Gastrocnemius medialis (tissue), 4 donors: Measurements from ENCODE around the gene CBY2. TPM values are rescaled to one million over a fixed set of nuclear protein-coding genes. Genes with fewer than 3 reads are reported as not detected.

ENCODE experiments used
- ATAC-seq, 2 donors: fragments of 150-250 bp; one replicate each; pipeline ENCODE4 v1.9.1; 2016
- DNase-seq, 2 donors: peaks; one replicate each; pipeline ENCODE4 v3.0.0-alpha.2; 2019
- H3K27ac ChIP-seq, 4 donors: fragments of 200-600 bp; sonication (generic); 1 replicate in 1 of 4; 2 replicates in 3 of 4; pipeline ENCODE4 v1.5.1; 2016 to 2018; ENCODE audit warnings: mild to moderate bottlenecking in 2 of 4, moderate library complexity in 1 of 4
- H3K27me3 ChIP-seq, 3 donors: fragments of 200-600 bp; sonication (generic) in 2 of 3; 1 replicate in 1 of 3; 2 replicates in 2 of 3; pipeline versions ENCODE4 v1.5.1 to v1.6.0; 2016 to 2019; ENCODE audit warnings: mild to moderate bottlenecking in 1 of 3, moderate library complexity in 1 of 3
- H3K36me3 ChIP-seq, 2 donors: fragments of 200-600 bp; sonication (generic) in 1 of 2; one replicate each; pipeline ENCODE4 v1.5.1; 2017 to 2018
- H3K4me1 ChIP-seq, 2 donors: fragments of 200-600 bp; sonication (generic) in 1 of 2; one replicate each; pipeline ENCODE4 v1.5.1; 2016 to 2017; ENCODE audit warnings: mild to moderate bottlenecking in 2 of 2
- H3K4me3 ChIP-seq, 4 donors: fragments of 200-600 bp; sonication (generic) in 3 of 4; 1 replicate in 1 of 4; 2 replicates in 3 of 4; pipeline ENCODE4 v1.5.1; 2016 to 2019; ENCODE audit warnings: mild to moderate bottlenecking in 2 of 4
- H3K9me3 ChIP-seq, 3 donors: fragments of 200-600 bp; sonication (generic) in 2 of 3; 1 replicate in 1 of 3; 2 replicates in 2 of 3; pipeline ENCODE4 v1.5.1; 2016 to 2019
- CTCF ChIP-seq, 5 experiments: fragments of 450-650 bp in 3 of 5; fragments of 200-600 bp in 2 of 5; sonication (generic) in 2 of 5; IDR thresholded peaks in 4 of 5; conservative IDR thresholded peaks in 1 of 5; 1 replicate in 4 of 5; 2 replicates in 1 of 5; pipeline ENCODE4 v1.5.1; 2016 to 2019; ENCODE audit warnings: antibody characterized with exemption in 5 of 5, mild to moderate bottlenecking in 3 of 5, moderate library complexity in 3 of 5
- POLR2A ChIP-seq, 2 donors: fragments of 450-650 bp; IDR thresholded peaks; one replicate each; pipeline ENCODE4 v1.6.1; 2017; ENCODE audit warnings: antibody characterized with exemption in 2 of 2, mild to moderate bottlenecking in 2 of 2, moderate library complexity in 2 of 2
- in situ Hi-C, 4 donors: fragments of 200-750 bp; cut with MboI; loops; one replicate each; pipeline versions ENCODE4 v1.15.0 to v1.8.0; 2017; ENCODE audit warnings: low sequenced_read_pairs in 4 of 4
- intact Hi-C: fragments of 100-400 bp; cut with DNase I; formaldehyde crosslinking; loops from one replicate; pipeline ENCODE4 v1.15.1; 2023; ENCODE audit warnings: low total_unique reads
- total RNA-seq, 4 donors: library from RNA; depleted of rRNA; stranded (reverse); fragments of >200 nt; gene quantifications; one replicate each; pipeline versions ENCODE4 v1.1.0 to v1.2.3, GENCODE V29; 2016

Gene CBY2
- total RNA-seq, 4 donors from 2014 or later: not detected

GRCh38 chr13:45714170-45714569, 12.1 kb downstream of the CBY2 start:
- Histone ChIP-seq H3K4me1 (no peaks in the 10 kb centered on the region), H3K4me3 (no peak overlapping the region), H3K9me3 (no peaks in the 10 kb centered on the region), H3K36me3 (no peaks in the 10 kb centered on the region), H3K27me3 (no peaks in the 10 kb centered on the region), H3K27ac (no peak overlapping the region)
- TF ChIP-seq POLR2A (IDR thresholded peaks at IDR 0.05): no peak
- TF ChIP-seq CTCF (IDR thresholded peaks at IDR 0.05 in 4 of 5, conservative IDR thresholded peaks at IDR 0.05 in 1 of 5): no peak
- intact Hi-C loops: no loop called here
- in situ Hi-C loops: no loop called here
- no peak for ATAC-seq
- DNase-seq: no peak

DNA sequence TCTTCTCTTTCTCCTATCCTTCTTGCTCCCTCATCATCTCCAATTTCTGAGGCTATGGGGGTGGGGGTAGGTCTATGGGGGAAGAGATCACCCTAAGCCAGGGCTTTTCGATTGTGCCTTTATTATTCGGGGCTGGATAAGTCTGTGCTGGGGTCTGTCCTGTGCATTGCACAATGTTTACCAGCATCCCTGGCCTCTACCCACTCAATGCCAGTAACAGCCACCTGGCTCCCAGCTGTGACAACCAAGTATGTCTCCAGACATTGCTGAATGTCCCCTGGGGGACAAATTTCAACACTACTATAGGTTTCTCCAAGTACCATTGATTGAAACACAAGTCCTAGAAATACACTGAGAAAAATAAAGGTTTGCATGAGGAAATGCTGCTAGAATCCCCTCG, 13.2 kb downstream of the CBY2 start:
- TF ChIP-seq CTCF (IDR thresholded peaks at IDR 0.05 in 4 of 5, conservative IDR thresholded peaks at IDR 0.05 in 1 of 5): no peak
- Histone ChIP-seq H3K9me3 (no peaks in the 10 kb centered on the region), H3K36me3 (no peaks in the 10 kb centered on the region), H3K4me1 (no peaks in the 10 kb centered on the region), H3K27ac (no peak overlapping the region), H3K4me3 (no peak overlapping the region), H3K27me3 (no peaks in the 10 kb centered on the region)
- intact Hi-C loops: no loop called here
- DNase-seq: no peak
- ATAC-seq: no peak
- in situ Hi-C loops: no loop called here

DNA sequence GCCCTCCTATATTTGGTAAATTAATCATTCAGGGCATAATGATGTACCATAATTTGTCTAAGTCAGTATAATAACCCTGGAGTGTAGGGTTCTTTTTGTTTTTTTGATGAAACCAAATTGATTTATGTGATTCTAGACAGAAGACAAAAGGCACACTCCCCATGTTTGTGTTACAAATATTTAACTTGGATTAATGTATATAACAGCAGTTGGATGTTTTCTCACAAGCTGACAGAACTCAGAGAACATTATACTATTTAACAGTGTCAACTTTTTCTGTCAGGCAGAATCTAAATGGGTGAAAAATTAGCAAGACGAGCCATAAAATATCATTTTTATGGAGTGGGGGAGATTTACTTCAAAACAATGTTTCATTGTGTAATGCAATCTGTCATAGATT, 15.2 kb downstream of the CBY2 start:
- Histone ChIP-seq H3K27ac (no peak overlapping the region), H3K27me3 (no peaks in the 10 kb centered on the region), H3K4me1 (no peaks in the 10 kb centered on the region), H3K9me3 (no peaks in the 10 kb centered on the region), H3K4me3 (no peak overlapping the region), H3K36me3 (no peaks in the 10 kb centered on the region)
- ATAC-seq (no peak), DNase-seq (no peak)
- TF ChIP-seq CTCF (IDR thresholded peaks at IDR 0.05 in 4 of 5, conservative IDR thresholded peaks at IDR 0.05 in 1 of 5) (no peak), POLR2A (IDR thresholded peaks at IDR 0.05) (no peak)
- in situ Hi-C loops: no loop called here
- intact Hi-C loops: no loop called here

GRCh38 chr13:45718063-45718462, 15.9 kb downstream of the CBY2 start:
- Histone ChIP-seq H3K27me3 (no peaks in the 10 kb centered on the region), H3K4me1 (no peaks in the 10 kb centered on the region), H3K9me3 (no peaks in the 10 kb centered on the region), H3K27ac (no peak overlapping the region), H3K36me3 (no peaks in the 10 kb centered on the region), H3K4me3 (no peak overlapping the region)
- DNase-seq (no peak), ATAC-seq (no peak)
- no peak for TF ChIP-seq CTCF (IDR thresholded peaks at IDR 0.05 in 4 of 5, conservative IDR thresholded peaks at IDR 0.05 in 1 of 5)
- no peak for TF ChIP-seq POLR2A (IDR thresholded peaks at IDR 0.05)
- in situ Hi-C loops: no loop called here
- intact Hi-C loops: no loop called here

GRCh38 chr13:45718992-45719391, 16.9 kb downstream of the CBY2 start:
- no peaks in the 10 kb centered on the region for H3K4me1 ChIP-seq
- ATAC-seq: no peak
- H3K4me3 ChIP-seq: no peak overlapping the region
- H3K9me3 ChIP-seq: no peaks in the 10 kb centered on the region
- intact Hi-C loops (no loop called here), in situ Hi-C loops (no loop called here)
- no peak overlapping the region for H3K27ac ChIP-seq
- no peaks in the 10 kb centered on the region for H3K36me3 ChIP-seq
- no peak for TF ChIP-seq CTCF (IDR thresholded peaks at IDR 0.05 in 4 of 5, conservative IDR thresholded peaks at IDR 0.05 in 1 of 5)
- TF ChIP-seq POLR2A (IDR thresholded peaks at IDR 0.05): no peak
- DNase-seq: no peak
- no peaks in the 10 kb centered on the region for H3K27me3 ChIP-seq
